OCI-LY3 (cell line): ENCODE measurements around the gene NUB1.

Experiments
- H2AFZ ChIP-seq: fragments of 200-600, 300-600 bp; shearing (Covaris generic); 2 replicates; pipeline ENCODE4 v1.6.0; 2014; ENCODE audit warnings: antibody characterized with exemption, low read depth, low read length
- H3K27ac ChIP-seq: fragments of 200-600, 300-600 bp; sonication (generic); 2 replicates; pipeline ENCODE4 v1.5.1; 2014; ENCODE audit warnings: mild to moderate bottlenecking, low read length, moderate library complexity, mixed read lengths
- H3K27me3 ChIP-seq: fragments of 200-600, 300-600 bp; sonication (generic); 2 replicates; pipeline ENCODE4 v1.6.1; 2014; ENCODE audit warnings: low read depth, low read length, mixed read lengths
- H3K36me3 ChIP-seq: fragments of 200-600, 300-600 bp; sonication (generic); replicated peaks from 2 replicates; pipeline ENCODE3; 2014; ENCODE audit warnings: low read depth, low read length, mixed read lengths
- H3K4me1 ChIP-seq: fragments of 300-600, 200-600 bp; sonication (generic); 2 replicates; pipeline ENCODE4 v1.6.1; 2014; ENCODE audit warnings: low read length, mixed read lengths
- H3K4me2 ChIP-seq: fragments of 200-600, 300-600 bp; sonication (generic); 2 replicates; pipeline ENCODE4 v1.6.1; 2014; ENCODE audit warnings: low read length, mixed read lengths
- H3K4me3 ChIP-seq: fragments of 300-600, 200-600 bp; sonication (generic); 2 replicates; pipeline ENCODE4 v1.5.1; 2014; ENCODE audit warnings: antibody characterized with exemption, mild to moderate bottlenecking, low read length, moderate library complexity
- H3K79me2 ChIP-seq: fragments of 300-600, 200-600 bp; shearing (Covaris generic); 2 replicates; pipeline ENCODE4 v1.6.1; 2014; ENCODE audit warnings: mild to moderate bottlenecking, low read length, mixed read lengths
- H3K9ac ChIP-seq: fragments of 300-600, 200-600 bp; shearing (Covaris generic); 2 replicates; pipeline ENCODE4 v1.6.0; 2014; ENCODE audit warnings: mild to moderate bottlenecking, low read length, moderate library complexity
- H3K9me3 ChIP-seq: fragments of 200-600, 300-600 bp; shearing (Covaris generic); 2 replicates; pipeline ENCODE4 v1.6.1; 2014; ENCODE audit warnings: low read length, mixed read lengths; ENCODE audit not compliant: insufficient read depth
- H4K20me1 ChIP-seq: fragments of 200-600, 300-600 bp; sonication (generic); 2 replicates; pipeline ENCODE4 v1.6.1; 2016; ENCODE audit warnings: low read length, mixed read lengths; ENCODE audit not compliant: insufficient read depth
- EZH2phosphoT487 ChIP-seq: fragments of 200-600 bp; shearing (Covaris generic); IDR thresholded peaks from 2 replicates; pipeline ENCODE4 v1.6.1; 2018; ENCODE audit warnings: antibody characterized with exemption, mixed run types, low read depth
- TF ChIP-seq, protein P1 (sequence below): fragments of 200-600, 300-600 bp; sonication (generic); IDR thresholded peaks from 2 replicates; pipeline ENCODE4 v1.5.1; 2014; ENCODE audit warnings: antibody characterized with exemption, low read length, low read depth

Gene NUB1

DNA sequence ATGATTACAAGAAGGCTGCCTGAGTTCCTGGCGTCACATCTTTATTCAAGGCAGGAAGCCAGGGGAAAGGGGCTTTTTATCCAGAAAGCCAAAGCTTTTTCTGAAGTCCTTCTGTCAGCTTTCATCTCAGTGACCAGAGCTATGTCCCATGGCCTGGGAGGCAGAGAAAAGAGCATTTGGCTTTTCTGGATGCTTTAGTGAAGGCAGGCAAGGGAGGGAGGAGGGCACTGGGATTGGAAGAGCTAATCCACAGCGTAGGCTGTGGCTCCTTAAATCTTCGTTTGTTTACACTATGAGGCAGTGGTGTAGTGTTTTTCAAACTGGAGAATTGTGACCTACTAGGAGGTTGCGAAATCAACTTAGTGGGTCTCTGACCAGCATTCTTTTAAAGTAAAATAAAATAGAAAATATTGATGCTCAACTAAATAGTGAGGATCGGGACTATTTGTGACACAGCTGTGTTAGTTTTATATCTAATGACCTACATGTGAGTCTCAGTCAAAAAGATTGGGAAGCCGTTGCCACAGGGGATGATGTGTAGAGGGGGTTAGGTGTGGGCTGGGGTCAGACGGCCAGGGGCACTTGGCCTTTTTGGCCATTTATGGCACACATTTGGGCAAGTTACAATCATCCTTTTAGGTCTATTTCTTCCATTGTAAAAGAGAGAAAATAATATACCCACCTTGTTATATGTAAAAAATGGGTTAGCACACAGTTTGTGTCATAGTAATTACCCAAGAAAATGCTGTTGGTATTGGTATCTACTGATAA is 84.2 kb downstream of the NUB1 start:
- Histone ChIP-seq H3K4me3 (no peak overlapping the region), H3K9ac (no peak overlapping the region), H4K20me1 (no peaks in the 10 kb centered on the region), H3K79me2 (no peaks in the 10 kb centered on the region), H3K4me2 (no peak overlapping the region), H3K36me3 (no peaks in the 10 kb centered on the region), H3K4me1 (no peaks in the 10 kb centered on the region), H2AFZ (no peak overlapping the region), H3K27me3 (peaks cover 50% of the 10 kb centered on the region), H3K9me3 (no peaks in the 10 kb centered on the region), H3K27ac (no peak overlapping the region)
- TF ChIP-seq, protein P1, sequence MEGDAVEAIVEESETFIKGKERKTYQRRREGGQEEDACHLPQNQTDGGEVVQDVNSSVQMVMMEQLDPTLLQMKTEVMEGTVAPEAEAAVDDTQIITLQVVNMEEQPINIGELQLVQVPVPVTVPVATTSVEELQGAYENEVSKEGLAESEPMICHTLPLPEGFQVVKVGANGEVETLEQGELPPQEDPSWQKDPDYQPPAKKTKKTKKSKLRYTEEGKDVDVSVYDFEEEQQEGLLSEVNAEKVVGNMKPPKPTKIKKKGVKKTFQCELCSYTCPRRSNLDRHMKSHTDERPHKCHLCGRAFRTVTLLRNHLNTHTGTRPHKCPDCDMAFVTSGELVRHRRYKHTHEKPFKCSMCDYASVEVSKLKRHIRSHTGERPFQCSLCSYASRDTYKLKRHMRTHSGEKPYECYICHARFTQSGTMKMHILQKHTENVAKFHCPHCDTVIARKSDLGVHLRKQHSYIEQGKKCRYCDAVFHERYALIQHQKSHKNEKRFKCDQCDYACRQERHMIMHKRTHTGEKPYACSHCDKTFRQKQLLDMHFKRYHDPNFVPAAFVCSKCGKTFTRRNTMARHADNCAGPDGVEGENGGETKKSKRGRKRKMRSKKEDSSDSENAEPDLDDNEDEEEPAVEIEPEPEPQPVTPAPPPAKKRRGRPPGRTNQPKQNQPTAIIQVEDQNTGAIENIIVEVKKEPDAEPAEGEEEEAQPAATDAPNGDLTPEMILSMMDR = no peak
- no peak for TF ChIP-seq EZH2phosphoT487

DNA sequence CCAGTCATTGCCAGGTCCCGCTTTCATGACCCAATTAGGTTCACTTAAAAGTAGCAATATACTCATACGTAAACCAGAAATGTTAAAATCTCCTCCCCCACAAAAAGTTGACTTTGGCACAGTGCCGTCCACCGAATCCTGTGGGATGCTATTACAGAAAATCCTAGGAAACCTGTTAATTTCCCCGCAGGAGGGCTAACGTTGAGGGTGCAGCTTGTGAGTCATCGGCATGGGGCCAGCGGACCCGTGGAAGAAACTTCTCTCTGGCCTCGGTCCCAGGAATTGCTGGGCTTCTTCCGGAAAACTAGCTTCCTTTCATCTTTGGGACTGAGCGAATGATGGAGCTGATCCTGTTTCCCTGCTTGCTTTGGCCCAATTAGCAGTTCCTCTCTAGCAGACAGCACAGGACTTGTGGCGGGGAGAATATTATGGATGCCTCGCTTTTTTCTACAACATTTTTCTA is 84.9 kb downstream of the NUB1 start:
- Histone ChIP-seq H3K4me3 (no peak overlapping the region), H4K20me1 (no peaks in the 10 kb centered on the region), H3K9me3 (no peaks in the 10 kb centered on the region), H2AFZ (no peak overlapping the region), H3K79me2 (no peaks in the 10 kb centered on the region), H3K4me1 (no peaks in the 10 kb centered on the region), H3K4me2 (no peak overlapping the region), H3K27me3 (peaks cover 48% of the 10 kb centered on the region), H3K27ac (no peak overlapping the region), H3K9ac (no peak overlapping the region), H3K36me3 (no peaks in the 10 kb centered on the region)
- no peak for TF ChIP-seq EZH2phosphoT487
- TF ChIP-seq, protein P1 = no peak

DNA sequence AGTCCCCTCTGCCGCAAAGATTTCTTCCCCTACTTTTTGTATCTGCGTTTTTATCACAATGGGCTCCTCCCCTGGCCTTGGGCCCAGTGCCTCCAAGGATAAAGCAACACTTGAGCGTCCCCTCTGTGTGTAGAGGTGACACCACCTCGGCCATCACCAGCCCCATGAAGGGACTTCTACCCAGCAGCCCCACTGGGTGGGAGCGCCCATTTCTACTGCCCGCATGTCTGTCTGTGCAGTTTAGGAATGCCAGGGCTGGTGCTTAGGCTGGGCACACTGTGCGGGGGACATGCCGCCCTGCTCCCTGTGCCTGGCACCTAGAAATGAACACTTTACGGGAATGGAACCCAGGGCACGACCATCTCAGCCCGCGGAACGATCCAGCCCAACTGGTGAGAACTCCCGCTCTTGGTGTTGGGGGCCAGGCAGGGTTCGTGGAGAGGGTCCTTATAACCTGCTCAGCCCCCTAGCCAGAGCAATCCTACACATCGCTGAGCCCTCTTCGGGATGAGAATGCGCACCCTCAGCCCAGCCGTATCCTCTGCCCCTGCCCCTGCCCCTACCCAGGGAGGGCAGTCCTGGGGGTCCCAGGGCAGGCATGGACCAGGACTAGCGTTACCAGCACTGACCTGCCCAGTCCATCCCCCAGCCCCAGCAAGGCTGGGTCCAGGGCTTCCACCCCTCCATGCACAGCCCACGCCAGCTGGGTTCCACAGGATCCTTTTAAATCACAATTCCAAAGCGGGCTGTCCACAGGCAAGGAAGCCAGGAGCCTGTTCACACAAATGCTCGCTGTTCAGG is 85.5 kb downstream of the NUB1 start:
- H3K9me3 ChIP-seq = no peaks in the 10 kb centered on the region
- no peak overlapping the region for H3K27ac ChIP-seq
- H3K4me2 ChIP-seq = no peak overlapping the region
- H4K20me1 ChIP-seq = no peaks in the 10 kb centered on the region
- H3K27me3 ChIP-seq = peaks cover 42% of the 10 kb centered on the region
- H3K4me1 ChIP-seq = no peaks in the 10 kb centered on the region
- H3K79me2 ChIP-seq = no peaks in the 10 kb centered on the region
- TF ChIP-seq, protein P1 = no peak
- TF ChIP-seq EZH2phosphoT487 = no peak
- H3K4me3 ChIP-seq = no peak overlapping the region
- H3K9ac ChIP-seq = no peak overlapping the region
- H3K36me3 ChIP-seq = no peaks in the 10 kb centered on the region
- no peak overlapping the region for H2AFZ ChIP-seq

DNA sequence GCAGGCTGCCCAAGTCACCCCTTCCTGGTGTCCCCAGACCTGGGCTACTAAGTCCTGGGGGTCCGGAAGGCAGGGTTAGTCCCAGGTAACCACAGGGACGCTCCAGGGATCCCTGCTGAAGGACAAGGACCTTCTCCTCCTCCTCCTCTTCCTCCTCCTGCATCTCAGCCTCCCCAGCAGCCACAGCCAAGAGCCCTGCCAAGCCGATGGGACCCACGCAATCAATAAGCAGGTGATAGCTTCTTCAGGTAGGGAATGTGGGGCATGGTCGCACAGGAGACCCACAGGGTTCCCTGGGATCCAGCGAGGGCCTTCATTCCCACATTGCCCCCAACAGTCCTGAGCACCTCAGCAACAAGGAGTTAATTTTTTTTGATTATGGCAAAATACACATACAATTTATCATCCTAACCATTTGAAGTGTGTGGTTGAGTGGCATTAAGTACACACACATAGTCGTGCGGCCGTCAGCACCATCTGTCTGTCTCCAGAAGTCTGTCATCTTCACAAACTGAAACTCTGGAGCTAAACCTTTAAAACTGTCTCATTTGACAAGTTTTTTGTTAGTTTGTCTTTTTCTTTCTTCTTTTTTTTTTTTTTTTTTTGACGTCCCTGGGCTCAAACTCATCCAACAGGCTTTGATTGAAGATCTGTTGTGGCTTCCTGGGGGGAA is 86.2 kb downstream of the NUB1 start:
- Histone ChIP-seq H3K4me3 (no peak overlapping the region), H3K9ac (no peak overlapping the region), H3K27me3 (peaks cover 36% of the 10 kb centered on the region), H3K9me3 (no peaks in the 10 kb centered on the region), H3K36me3 (no peaks in the 10 kb centered on the region), H3K27ac (no peak overlapping the region), H3K4me2 (no peak overlapping the region), H4K20me1 (no peaks in the 10 kb centered on the region), H2AFZ (no peak overlapping the region), H3K4me1 (peaks cover 2% of the 10 kb centered on the region; the same call in 1 of the 2 replicates), H3K79me2 (no peaks in the 10 kb centered on the region)
- TF ChIP-seq, protein P1 = no peak
- no peak for TF ChIP-seq EZH2phosphoT487
